ENCODE results near the gene WWOX.

DNA sequence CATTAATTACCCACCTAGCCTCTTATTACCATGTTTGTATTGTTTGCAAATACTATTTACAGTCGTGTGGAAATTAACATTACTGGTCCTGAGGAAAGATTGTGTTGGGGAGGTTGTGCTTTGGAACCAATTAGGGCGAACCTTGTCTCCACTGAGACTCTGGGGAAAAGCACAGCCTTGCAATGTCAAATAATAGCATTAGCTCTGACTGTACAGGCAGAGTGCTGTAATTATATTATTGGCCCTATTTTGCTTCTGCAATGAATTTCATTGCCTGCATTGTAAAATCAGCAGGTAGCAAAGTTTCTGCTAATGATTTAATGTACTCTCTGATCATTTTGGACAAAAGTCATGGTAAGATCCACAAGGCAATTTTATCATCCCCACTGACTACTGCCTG lies 97.0 kb downstream of the WWOX start:
- TF ChIP-seq, protein P1, sequence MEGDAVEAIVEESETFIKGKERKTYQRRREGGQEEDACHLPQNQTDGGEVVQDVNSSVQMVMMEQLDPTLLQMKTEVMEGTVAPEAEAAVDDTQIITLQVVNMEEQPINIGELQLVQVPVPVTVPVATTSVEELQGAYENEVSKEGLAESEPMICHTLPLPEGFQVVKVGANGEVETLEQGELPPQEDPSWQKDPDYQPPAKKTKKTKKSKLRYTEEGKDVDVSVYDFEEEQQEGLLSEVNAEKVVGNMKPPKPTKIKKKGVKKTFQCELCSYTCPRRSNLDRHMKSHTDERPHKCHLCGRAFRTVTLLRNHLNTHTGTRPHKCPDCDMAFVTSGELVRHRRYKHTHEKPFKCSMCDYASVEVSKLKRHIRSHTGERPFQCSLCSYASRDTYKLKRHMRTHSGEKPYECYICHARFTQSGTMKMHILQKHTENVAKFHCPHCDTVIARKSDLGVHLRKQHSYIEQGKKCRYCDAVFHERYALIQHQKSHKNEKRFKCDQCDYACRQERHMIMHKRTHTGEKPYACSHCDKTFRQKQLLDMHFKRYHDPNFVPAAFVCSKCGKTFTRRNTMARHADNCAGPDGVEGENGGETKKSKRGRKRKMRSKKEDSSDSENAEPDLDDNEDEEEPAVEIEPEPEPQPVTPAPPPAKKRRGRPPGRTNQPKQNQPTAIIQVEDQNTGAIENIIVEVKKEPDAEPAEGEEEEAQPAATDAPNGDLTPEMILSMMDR (conservative IDR thresholded peaks at IDR 0.05; ENCODE audit: low read depth, low read length) = no peak
- TF ChIP-seq EZH2 (IDR thresholded peaks at IDR 0.05; ENCODE audit: low read length, unreplicated experiment) = no peak
